NAMALWA (cell line): ENCODE data around the gene NLRP7.
"Not testable (repeated sequence)": the region's sequence is repeated elsewhere in the genome, so short reads cannot be mapped to it uniquely, and the experiment has no call there.

Experiments
- DNase-seq: peaks from one replicate; pipeline ENCODE4 v3.0.0-alpha.2; 2015; ENCODE audit warnings: low spot score

Gene NLRP7

DNA sequence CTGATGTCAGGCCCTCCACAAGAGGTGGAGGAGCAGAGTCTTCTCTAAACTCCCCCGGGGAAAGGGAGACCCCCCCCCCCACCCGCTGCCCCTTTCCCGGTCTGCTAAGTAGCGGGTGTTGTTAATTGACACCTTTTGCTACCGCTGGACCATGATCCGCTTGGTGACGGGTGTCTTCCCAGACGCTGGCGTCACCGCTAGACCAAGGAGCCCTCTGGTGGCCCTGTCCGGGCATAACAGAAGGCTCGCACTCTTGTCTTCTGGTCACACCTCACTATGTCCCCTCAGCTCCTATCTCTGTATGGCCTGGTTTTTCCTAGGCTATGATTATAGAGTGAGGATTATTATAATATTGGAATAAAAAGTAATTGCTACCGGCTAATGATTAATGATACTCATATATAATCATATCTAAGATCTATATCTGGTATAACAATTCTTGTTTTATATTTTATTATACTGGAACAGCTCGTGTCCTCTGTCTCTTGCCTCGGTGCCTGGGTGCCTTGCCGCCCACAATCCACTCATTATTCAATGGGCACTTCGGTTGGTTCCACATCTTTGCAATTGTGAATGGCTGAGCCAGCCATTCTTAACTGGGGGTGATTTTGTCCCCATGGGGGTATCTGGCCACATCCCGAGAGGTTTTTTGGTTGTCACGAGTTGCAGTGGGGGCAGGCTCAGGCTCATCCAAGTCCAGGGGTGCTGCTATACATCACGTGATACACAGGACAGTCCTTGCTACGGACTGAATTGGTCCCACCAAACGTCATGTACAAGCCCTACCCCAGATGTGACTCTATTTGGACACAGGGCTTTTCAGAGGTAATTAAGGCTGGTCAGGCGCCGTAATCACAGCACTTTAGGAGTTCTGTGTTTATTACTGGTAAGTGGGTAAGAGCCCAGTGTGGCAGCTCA is 27.4 kb downstream of the NLRP7 start:
- DNase-seq, result peak; percentile 21

DNA sequence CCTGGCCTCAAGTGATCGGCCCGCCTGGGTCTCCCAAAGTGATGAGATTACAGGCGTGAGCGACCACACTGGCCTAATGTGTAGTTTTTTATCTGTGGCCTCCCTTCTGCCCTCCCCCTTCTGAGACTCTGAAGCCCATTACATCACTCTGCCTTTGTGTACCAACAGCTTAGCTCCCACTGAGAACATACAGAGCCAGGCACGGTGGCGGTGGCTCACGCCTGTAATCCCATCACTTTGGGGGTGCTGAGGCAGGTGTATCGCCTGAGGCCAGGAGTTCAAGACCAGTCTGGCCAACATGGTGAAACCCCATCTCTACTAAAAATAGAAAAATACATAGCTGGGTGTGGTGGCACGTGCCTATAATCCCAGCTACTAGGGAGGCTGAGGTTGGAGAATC is 28.8 kb downstream of the NLRP7 start:
- DNase-seq, result no peak

DNA sequence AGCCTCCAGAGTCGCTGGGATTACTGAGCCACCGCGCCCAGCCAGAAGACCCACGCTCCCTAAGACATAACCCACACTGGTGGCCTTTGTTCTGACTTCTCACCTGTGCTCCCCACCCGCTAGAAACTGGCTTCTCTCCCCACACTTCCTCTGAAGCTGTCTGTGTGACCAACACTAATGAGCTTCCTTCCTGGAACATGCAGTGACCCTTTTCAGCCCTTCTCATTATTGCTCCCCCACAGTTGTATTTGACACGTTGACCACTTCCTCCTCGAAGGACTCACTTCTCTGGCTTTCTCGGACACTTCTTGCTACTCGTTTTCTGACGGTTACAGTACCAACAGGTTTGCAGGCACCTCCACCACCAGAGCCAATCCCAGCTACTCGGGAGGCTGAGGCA is 30.5 kb downstream of the NLRP7 start:
- DNase-seq, result no peak

DNA sequence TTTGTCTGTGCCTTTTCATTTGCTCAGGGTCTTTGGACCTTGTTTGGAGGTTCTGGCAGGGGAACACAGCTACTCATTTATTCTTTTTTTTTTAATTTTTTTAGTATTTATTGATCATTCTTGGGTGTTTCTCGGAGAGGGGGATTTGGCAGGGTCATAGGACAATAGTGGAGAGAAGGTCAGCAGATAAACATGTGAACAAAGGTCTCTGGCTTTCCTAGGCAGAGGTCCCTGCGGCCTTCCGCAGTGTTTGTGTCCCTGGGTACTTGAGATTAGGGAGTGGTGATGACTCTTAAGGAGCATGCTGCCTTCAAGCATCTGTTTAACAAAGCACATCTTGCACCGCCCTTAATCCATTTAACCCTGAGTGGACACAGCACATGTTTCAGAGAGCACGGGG is 39.4 kb downstream of the NLRP7 start:
- not testable (repeated sequence) for DNase-seq

DNA sequence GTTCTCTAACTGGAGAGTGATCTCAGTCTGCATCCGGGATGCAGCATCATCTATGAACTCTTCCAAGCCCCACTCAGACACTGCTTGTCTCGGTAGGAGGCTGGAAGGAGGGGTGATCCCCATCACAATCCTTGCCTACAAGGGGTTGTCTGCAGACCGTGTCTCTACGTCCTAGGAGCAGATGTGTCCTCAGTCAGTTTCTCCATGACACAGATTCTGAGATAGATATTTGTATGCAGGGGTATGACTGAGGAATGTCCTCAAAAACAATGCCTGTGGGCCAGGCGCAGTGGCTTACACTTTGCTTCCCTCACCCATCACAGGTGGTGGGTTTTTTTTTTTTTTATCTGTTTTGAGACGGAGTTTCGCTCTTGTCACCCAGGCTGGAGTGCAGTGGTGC is 40.5 kb downstream of the NLRP7 start:
- no peak for DNase-seq

DNA sequence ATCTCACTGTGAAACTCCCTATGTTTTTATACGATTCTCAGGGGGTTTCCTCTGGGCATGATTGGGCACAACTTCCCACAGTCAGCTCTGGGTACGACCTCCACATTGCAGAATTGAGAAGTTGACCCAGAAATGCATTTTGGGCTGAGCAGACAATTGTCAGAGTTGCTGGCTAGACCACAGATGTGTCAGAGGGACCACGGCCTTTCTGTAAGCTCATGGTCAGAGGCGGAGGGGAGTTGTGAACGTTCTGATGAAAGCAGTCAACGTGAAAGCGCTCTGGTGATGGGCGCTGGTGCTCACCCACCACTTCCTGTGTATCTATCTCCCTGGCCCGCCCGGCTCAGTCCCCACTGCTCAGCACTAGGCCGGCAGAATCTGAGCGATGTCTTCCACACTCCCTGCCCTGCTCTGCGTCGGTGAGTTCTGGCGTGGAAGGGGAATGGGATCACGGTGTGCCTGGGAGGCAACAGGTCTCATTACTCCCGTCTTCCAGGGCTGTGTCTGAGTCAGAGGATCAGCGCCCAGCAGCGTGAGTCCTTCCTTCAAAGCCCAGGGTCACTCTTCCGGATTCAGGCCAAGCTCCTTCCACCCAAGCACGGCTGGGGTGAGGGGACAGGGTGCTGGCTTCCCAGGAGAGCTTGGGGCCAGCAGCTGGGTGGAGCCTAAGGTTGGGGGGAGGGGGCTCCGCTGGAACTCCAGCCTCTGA is 41.4 kb downstream of the NLRP7 start, which contains the start of gene NCR1:
NCR1 (plus strand) TSS at position 346 of the 709 bp plus-strand sequence; CDS start at position 386, 40 bp downstream.
- DNase-seq, result no peak

DNA sequence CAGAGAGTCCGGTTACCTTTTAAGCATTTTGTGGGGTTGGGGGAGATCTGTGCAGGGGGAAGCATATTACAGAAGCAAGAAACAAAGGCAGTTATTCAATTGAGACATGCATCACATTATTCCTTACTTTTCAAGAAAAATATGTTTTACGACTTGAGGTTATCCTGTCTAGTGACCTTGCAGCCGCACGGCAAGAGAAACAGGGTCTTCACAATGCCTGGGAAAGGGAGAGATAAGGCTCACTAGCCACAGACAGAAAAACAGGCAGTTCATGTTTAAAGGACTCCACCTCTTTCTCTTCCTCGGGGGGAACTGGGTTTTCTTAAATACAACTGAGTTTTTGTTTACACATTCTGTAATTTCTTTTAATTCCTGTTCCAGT is 41.9 kb downstream of the NLRP7 start:
- no peak for DNase-seq

DNA sequence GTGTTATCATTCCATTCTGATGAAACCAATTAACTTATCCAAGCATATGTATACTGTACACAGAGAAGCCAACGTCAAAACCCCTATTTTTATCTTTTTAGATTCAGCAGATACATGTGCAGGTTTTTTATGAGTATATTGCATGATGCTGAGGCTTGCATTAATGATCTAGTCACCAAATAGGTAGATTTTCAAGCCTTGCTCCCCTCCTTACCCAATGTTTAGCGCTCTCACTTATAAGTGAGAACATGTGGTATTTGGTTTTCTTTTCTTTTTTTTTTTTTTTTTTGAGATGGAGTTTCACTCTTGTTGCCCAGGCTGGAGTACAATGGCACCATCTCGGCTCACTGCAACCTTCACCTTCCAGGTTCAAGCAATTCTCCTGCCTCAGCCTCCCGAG is 43.1 kb downstream of the NLRP7 start:
- DNase-seq, result not testable (repeated sequence)

DNA sequence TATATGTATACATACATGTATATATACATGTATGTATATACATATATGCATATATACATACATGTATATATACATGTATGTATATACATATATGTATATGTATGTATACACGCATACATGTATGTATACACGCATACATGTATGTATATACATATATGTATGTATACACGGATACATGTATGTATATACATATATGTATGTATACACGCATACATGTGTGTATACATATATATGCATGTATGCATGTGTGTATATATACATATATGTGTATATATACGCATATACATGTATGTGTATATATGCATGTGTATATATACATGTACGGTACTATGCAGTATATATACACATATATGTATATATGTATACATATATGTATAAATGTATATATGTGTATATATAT is 44.0 kb downstream of the NLRP7 start:
- DNase-seq, result no peak

DNA sequence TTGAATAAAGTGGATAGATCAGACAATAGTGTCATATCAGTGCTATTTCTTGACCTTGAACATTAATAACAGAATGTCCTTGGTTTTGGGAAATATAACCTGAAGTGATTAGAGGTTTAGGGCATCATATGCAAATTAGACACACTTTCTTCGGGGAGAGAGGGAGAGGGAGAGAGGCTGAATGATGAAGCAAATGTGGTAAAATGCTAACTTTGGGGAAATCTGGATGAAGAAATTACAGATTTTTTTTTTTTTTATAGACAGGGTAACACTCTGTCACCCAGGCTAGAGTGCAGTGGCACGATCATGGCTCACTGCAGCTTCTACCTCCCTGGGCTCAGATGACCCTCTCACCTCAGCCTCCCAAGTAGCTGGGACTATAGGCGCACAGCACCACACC is 45.3 kb downstream of the NLRP7 start:
- no peak for DNase-seq

DNA sequence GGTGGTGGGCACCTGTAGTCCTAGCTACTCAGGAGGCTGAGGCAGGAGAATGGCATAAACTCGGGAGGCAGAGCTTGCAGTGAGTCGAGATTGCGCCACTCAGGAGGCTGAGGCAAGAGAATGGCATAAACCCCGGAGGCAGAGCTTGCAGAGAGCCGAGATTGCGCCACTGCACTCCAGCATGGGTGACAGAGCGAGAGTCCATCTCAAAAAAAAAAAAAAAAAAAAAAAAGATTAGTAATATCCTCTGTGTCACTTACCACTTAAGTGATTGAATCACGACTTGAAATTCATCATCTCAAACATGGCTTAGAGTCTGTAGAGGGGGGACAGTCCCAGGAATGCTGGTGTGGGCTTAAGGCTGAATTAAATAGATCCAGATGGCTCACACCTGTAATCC is 46.2 kb downstream of the NLRP7 start:
- DNase-seq, result not testable (repeated sequence)

DNA sequence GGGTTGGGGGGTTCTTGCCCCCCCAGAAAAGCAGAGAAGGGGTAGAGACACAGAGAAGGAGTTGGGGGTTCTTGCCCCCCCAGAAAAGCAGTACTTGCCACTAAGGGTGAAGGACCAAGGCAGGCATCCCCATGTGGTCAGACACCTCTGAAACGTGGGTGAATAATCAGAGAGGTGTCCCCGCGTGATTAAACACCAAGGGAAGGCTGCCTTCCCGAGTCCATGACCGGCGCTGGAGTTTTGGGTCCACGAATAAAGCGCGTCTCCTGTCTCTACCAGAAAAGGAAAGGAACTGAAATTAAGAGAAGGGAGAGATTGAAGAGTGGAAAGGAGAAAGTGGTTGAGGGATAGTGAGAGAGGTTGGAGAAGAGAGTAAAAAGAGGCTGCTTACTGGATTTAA is 47.7 kb downstream of the NLRP7 start:
- DNase-seq, result not testable (repeated sequence)

DNA sequence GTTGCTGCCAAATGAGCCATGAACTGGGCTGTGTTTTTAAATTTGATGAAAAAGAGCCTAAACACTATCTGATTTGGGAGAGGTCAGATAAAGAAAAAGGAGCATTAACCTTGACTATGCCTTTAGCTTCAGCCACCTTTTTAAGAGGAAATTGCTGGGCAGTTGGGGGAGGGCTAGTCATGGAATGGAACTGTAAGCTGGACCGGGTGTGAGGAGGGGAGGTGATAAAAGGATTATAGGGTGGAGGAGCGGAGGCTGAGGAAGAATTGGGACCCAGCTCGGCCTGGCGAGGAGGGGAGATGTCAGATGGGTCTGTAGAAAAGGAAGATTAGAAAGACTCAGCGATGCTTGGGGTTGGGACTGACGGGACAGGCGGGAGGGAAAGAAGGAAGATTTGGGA is 48.6 kb downstream of the NLRP7 start:
- DNase-seq, result not testable (repeated sequence)

DNA sequence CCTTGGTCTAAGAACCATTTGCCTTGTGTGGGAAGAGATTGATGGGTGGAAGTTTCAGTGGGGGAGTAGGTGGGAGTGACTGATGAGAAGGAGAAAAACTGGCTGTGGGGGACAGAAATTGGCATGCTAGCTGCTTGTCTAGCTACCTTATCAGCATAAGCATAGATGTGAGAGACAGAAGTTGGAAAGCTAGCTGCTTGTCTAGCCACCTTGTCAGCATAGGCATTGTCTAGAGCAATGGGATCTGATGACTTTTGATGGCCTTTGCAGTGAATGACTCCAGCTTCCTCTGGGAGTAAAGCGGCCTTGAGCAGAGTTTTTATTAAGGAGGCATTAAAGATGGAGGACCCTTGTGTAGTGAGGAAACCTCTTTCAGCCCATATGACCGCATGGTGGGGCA is 51.3 kb downstream of the NLRP7 start:
- no peak for DNase-seq

DNA sequence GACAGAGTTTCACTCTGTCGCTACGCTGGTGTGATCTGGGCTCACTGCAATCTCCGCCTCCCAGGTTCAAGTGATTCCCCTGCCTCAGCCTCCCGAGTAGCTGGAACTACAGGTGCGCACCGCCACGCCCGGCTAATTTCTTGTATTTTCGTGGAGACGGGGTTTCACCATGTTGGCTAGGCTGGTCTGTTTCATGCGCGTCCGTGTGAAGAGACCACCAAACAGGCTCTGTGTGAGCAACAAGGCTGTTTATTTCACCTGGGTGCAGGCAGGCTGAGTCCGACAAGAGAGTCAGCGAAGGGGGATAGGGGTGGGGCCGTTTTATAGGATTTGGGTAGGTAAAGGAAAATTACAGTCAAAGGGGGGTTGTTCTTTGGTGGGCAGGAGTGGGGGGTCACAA is 53.2 kb downstream of the NLRP7 start:
- not testable (repeated sequence) for DNase-seq

DNA sequence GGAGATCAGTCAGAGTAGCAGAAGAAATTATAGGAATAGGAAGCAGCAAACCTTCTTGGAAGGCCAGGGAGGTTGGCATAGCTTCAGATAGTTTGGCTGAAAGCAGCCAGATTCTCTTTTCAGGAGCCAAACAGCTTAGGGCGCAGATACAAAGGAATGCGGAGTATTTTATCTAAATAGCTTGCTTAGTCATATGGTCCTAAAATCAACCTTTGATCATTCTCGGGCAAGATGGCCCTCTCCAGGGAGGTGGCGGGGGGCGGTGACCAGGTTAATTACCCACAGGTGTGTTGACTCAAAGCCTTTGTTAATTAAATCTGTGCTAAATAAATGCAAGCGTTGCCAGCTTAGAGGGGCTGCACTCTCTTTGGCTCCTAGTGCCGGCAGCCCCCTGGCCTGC is 53.9 kb downstream of the NLRP7 start:
- DNase-seq, result no peak

DNA sequence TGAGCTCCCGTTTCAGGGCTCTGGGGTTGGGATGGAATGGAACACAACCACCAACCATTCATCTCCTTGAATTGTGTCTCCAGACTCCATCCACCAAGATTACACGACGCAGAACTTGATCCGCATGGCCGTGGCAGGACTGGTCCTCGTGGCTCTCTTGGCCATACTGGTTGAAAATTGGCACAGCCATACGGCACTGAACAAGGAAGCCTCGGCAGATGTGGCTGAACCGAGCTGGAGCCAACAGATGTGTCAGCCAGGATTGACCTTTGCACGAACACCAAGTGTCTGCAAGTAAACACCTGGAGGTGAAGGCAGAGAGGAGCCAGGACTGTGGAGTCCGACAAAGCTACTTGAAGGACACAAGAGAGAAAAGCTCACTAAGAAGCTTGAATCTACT is 57.8 kb downstream of the NLRP7 start:
- DNase-seq, result no peak

DNA sequence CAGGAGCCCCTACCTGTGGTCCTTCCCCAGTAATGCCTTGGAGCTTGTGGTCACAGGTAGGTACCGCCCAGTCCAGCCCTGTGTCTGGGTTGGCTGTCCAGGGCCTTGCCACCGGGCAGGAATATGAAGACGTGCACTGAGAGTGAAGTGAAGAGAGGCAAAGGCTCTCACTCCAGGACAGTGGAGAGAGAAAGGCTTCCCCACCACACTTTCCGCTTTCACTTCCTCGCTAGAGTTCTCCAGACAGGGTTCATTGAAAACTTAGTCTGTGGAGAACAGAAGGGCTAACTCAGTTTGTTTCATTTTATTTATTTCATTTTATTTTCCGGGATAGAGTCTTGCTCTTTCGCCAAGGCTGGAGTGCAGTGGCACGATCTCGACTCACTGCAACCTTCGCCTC is 59.1 kb downstream of the NLRP7 start:
- no peak for DNase-seq

DNA sequence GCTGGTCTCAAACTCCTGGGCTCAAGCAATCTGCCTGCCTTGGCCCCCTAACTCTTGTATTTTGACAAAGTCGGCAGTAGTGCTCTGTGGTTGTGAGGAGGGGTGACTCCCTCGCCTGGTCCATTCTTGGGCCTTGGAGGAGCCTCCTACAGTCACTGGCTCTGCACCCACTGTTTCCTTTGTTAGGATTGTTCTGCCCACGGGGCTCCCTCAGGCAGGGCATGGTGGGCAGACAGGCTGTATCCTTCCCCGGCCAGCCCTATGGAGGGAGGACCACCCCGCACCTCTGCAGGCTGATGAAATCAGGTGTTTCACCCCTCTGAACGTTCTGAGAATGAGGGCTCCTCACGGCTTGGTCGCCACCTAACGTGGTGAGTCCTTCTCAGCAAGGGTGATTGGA is 64.1 kb downstream of the NLRP7 start:
- no peak for DNase-seq

DNA sequence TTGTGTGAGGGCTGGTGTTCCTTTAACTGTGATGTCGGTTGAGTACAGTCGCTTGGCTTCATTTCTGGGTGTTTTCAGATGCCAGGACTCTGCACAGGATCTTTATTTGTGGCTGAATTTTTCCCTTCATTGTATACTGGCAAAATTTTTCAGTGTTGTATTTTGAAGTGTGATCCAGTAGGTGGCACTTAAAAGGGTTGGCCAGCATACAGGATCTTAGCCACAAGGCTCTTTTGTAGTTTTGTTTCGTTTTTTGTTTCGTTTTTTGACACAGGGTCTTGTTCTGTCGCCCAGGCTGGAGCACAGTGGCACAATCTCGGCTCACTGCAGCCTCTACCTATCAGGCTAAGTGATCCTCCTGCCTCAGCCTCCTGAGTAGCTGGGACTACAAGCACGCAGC is 64.6 kb downstream of the NLRP7 start:
- peak; percentile 65 for DNase-seq

DNA sequence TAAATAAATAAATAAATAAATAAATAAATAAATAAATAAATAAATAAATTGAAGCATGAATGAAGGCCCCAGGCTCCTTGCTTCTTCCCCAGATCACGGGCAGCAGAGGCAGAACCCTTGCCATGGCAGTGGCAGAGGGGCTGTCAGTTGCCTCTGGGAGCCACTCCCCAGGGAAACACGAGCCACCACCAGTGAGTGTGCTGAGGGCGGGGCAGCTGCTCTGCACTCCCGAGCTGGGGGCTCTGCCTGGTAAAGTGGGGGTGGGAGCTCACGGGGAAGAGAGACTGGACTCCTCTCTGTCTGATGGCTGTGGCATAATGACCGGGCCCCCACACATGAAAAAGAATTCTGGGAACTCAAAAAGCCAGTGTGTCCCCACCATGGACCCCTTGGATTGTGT is 65.4 kb downstream of the NLRP7 start:
- no peak for DNase-seq

DNA sequence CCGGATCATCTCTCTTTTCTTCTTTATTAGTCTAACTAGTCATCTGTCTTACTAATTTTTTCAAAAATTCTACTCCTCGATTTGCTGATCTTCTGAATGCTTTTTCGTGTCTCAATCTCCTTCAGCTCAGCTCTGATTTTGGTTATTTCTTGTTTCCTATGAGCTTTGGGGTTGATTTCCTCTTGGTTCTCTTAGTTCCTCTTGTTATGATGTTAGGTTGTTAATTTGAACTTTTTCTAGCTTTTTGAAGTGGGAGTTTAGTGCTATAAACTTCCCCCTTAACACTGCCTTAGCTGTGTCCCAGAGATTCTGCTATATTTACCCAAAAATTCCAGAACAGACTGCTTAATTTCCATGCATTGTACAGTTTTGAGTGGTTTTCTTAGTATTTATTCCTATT is 69.9 kb downstream of the NLRP7 start:
- DNase-seq, result no peak

DNA sequence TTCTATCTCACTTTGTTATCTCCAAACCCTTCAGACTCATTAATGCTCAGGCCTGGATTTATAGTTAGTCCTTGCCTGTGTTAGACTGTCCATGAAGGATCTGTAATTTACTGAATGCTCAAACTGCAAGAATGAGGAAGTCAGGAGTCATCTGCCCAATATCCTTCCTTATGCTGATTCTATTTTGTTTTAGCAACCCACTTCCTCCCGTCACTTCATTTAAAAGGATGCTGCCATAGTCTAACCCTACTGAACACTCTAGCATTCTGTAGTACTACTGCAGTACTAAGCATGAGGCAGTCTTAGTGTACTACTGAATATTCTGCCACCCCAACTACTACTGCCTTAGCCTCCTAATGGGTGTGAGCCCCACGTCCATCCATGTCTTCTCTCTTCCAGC is 71.8 kb downstream of the NLRP7 start:
- DNase-seq, result no peak
